Vagina (tissue), 2 donors: ENCODE measurements around the gene ACTN3.

ENCODE experiments used
- POLR2A ChIP-seq, 2 donors: fragments of 450-650 bp; IDR thresholded peaks; one replicate each; pipeline ENCODE4 v1.6.1; 2017; ENCODE audit warnings: antibody characterized with exemption in 2 of 2, mild to moderate bottlenecking in 2 of 2, moderate library complexity in 2 of 2
- POLR2AphosphoS5 ChIP-seq, 2 donors: sonication (generic); formaldehyde crosslinking; IDR thresholded peaks; one replicate each; pipeline ENCODE4 v1.9.0; 2017; ENCODE audit warnings: antibody characterized with exemption in 2 of 2, mild to moderate bottlenecking in 2 of 2, low read depth in 1 of 2; ENCODE audit not compliant: insufficient read depth in 1 of 2
- TF ChIP-seq, protein P1 (sequence below), 3 experiments: fragments of 450-650 bp in 2 of 3; fragments of 200-600 bp in 1 of 3; sonication (generic) in 1 of 3; IDR thresholded peaks; one replicate each; pipeline ENCODE4 v1.5.1; 2017 to 2019; ENCODE audit warnings: antibody characterized with exemption in 3 of 3, mild to moderate bottlenecking in 2 of 3, moderate library complexity in 2 of 3

DNA sequence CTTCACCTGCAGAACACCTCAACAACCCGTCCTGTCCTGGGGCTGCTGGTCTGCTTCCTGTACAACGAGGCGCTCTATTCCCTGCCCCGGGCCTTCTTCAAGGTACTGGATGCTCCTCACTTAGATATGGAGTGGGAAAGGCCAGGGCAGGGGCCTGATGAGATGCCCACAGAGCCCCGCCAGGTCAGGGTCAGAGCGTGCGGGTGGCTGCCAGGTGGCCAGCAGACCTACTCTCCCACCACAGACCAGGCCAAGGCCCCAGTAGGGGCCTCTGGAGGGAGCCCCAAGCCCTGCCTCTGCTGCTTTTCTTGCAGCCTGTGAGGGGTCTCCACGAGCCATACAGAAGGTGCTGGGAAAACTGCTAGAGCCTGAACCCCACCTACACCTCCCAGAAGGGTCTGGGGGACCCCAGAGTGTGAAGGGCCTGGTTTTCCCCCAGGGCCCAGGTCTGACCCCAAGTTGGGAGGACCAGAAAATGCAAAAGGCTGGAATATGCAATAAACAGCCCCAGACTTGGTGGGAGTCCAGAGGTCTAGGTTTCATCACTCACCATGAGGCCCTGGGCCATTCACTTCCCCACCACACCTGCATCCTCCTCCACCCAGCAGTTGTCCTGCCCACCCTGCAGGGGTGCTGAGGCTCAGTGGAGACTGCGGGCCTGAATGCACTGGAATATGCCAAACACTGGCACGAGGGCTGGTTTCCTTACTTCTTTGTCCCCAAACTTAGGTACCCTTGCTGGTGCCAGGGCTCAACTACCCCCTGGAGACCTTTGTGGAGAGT, 15.6 kb upstream of the ACTN3 start:
- TF ChIP-seq, protein P1, sequence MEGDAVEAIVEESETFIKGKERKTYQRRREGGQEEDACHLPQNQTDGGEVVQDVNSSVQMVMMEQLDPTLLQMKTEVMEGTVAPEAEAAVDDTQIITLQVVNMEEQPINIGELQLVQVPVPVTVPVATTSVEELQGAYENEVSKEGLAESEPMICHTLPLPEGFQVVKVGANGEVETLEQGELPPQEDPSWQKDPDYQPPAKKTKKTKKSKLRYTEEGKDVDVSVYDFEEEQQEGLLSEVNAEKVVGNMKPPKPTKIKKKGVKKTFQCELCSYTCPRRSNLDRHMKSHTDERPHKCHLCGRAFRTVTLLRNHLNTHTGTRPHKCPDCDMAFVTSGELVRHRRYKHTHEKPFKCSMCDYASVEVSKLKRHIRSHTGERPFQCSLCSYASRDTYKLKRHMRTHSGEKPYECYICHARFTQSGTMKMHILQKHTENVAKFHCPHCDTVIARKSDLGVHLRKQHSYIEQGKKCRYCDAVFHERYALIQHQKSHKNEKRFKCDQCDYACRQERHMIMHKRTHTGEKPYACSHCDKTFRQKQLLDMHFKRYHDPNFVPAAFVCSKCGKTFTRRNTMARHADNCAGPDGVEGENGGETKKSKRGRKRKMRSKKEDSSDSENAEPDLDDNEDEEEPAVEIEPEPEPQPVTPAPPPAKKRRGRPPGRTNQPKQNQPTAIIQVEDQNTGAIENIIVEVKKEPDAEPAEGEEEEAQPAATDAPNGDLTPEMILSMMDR (IDR thresholded peaks at IDR 0.05), result no peak
- TF ChIP-seq POLR2AphosphoS5 (IDR thresholded peaks at IDR 0.05; ENCODE audit: insufficient read depth in 1 of 2, low read depth in 1 of 2) (no peak), POLR2A (IDR thresholded peaks at IDR 0.05) (no peak)
